HepG2 (cell line): Measurements from ENCODE around the gene IKZF3.

Experiments
- FOSL1 ChIP-seq: sonication (generic); formaldehyde crosslinking; IDR thresholded peaks from 2 replicates; pipeline ENCODE4 v1.9.0; 2021; ENCODE audit warnings: missing genetic modification reagents, borderline replicate concordance
- KAT7 ChIP-seq: IDR thresholded peaks from 2 replicates; pipeline ENCODE4 v1.6.1; 2018; ENCODE audit warnings: borderline replicate concordance, missing compliant biosample characterization
- NR2C2 ChIP-seq: sonication (generic); formaldehyde crosslinking; IDR thresholded peaks from 2 replicates; pipeline ENCODE4 v1.4.0; 2020; ENCODE audit warnings: missing genetic modification reagents, mild to moderate bottlenecking, moderate library complexity, borderline replicate concordance
- SRF ChIP-seq: IDR thresholded peaks from 2 replicates; pipeline ENCODE4 v1.6.1; 2011; ENCODE audit warnings: mild to moderate bottlenecking, low read depth, low read length, moderate library complexity
- TP53 ChIP-seq: sonication (generic); formaldehyde crosslinking; conservative IDR thresholded peaks from 2 replicates; pipeline ENCODE4 v1.4.0; 2020; ENCODE audit warnings: missing genetic modification reagents
- ZNF274 ChIP-seq: sonication (generic); formaldehyde crosslinking; IDR thresholded peaks from 2 replicates; pipeline ENCODE4 v1.5.1; 2020; ENCODE audit warnings: mild to moderate bottlenecking, missing genetic modification reagents
- ZNF3 ChIP-seq: IDR thresholded peaks from 2 replicates; pipeline ENCODE4 v1.7.0; 2017; ENCODE audit warnings: inconsistent platforms
- ZNF557 ChIP-seq: sonication (generic); formaldehyde crosslinking; IDR thresholded peaks from 2 replicates; pipeline ENCODE4 v1.4.0; 2020; ENCODE audit warnings: missing genetic modification reagents
- ZNF737 ChIP-seq: sonication (generic); formaldehyde crosslinking; IDR thresholded peaks from 2 replicates; pipeline ENCODE4 v1.5.0; 2020; ENCODE audit warnings: missing genetic modification reagents, mild to moderate bottlenecking, borderline replicate concordance
- TF ChIP-seq, protein P1 (sequence below): sonication (generic); formaldehyde crosslinking; IDR thresholded peaks from 2 replicates; pipeline ENCODE4 v1.4.0; 2020; ENCODE audit warnings: low read depth, missing genetic modification reagents

GRCh38 chr17:39776252-39776651 lies 87.9 kb downstream of the IKZF3 start:
- TF ChIP-seq KAT7 (CRISPR knock-in tag) (no peak), ZNF3 (no peak), ZNF737 (CRISPR knock-in tag) (no peak), ZNF274 (CRISPR knock-in tag) (no peak), ZNF557 (CRISPR knock-in tag) (no peak), TP53 (CRISPR knock-in tag) (no peak), FOSL1 (no peak), NR2C2 (CRISPR knock-in tag) (no peak), SRF (no peak)
- TF ChIP-seq, protein P1, sequence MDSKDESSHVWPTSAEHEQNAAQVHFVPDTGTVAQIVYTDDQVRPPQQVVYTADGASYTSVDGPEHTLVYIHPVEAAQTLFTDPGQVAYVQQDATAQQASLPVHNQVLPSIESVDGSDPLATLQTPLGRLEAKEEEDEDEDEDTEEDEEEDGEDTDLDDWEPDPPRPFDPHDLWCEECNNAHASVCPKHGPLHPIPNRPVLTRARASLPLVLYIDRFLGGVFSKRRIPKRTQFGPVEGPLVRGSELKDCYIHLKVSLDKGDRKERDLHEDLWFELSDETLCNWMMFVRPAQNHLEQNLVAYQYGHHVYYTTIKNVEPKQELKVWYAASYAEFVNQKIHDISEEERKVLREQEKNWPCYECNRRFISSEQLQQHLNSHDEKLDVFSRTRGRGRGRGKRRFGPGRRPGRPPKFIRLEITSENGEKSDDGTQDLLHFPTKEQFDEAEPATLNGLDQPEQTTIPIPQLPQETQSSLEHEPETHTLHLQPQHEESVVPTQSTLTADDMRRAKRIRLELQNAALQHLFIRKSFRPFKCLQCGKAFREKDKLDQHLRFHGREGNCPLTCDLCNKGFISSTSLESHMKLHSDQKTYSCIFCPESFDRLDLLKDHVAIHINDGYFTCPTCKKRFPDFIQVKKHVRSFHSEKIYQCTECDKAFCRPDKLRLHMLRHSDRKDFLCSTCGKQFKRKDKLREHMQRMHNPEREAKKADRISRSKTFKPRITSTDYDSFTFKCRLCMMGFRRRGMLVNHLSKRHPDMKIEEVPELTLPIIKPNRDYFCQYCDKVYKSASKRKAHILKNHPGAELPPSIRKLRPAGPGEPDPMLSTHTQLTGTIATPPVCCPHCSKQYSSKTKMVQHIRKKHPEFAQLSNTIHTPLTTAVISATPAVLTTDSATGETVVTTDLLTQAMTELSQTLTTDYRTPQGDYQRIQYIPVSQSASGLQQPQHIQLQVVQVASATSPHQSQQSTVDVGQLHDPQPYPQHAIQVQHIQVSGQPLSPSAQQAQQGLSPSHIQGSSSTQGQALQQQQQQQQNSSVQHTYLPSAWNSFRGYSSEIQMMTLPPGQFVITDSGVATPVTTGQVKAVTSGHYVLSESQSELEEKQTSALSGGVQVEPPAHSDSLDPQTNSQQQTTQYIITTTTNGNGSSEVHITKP (CRISPR knock-in tag) = no peak
